NCI-H2196 treated with DMSO at 0.1 percent for 48 hours (cell line): ENCODE data around the gene RUNX1.

ENCODE experiments used
- DNase-seq: peaks from one replicate; lab custom pipeline; 2025; ENCODE audit not compliant: unreplicated experiment; lab: John Stamatoyannopoulos, UW

RUNX1 gene

DNA sequence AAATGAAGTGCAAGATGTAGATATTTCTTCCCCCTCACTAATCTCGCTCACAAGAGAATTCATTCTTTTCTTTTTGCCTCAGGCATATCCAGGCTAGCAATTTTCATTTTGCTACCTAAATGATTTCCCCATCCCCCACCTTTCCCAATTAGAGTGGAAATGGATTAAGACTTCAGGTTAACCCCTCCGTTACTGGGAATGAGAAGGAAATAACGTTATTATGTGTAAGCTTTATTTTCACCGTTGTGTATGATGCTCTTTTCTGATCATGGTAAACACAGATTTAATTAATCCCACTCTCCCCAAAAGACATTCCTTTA, 143.9 kb downstream of the RUNX1 start:
- no peak for DNase-seq

DNA sequence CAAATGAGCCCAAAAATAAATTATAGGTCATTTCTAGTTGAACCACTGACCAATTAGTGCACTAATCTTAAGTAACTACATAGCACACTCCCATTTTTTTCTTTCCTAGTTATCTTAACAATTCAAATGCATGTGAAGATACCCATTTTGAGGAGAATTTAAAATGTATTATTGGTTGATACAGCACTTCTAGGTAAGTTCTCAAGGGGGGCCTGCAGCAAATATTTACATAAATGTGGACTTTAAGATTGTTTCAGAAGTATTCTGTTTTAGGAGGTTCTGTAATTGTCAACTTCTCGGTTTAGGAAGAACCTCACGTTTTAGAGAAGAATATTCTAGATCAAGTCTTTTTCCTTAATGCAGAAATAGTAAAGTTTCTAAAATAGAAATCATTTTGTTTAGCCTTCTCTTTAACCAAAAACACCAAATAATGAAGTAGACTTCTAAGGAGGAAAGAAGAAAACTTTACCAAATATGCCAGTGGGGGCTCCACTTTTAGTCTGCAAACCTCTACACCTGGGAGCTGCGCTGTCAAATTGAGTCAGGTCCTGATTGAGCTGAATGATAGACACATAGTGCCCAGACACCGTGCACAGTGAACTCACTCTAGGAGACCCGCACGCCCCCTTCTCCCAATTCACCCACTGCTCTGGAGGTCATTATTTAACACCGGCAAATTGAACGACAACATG, 144.4 kb downstream of the RUNX1 start:
- DNase-seq = no peak

DNA sequence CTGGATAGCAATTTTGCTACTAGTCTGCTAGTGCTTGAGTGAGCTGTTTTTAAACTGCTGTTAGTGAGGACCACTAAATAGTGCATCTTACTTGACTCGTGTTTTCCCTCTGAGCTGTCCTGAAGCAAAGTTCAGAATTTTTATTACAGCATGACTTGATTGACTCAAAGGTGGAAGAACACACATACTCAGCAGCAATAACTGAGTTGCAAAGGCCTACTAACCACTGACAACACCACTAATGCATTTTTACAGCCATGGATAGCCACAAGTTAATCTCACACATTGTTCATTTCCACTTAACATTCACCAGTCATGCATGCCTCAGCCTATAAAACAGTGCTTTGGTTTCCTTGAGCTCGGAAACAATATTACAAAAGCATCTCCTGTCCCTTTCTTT, 148.7 kb downstream of the RUNX1 start:
- DNase-seq = no peak

DNA sequence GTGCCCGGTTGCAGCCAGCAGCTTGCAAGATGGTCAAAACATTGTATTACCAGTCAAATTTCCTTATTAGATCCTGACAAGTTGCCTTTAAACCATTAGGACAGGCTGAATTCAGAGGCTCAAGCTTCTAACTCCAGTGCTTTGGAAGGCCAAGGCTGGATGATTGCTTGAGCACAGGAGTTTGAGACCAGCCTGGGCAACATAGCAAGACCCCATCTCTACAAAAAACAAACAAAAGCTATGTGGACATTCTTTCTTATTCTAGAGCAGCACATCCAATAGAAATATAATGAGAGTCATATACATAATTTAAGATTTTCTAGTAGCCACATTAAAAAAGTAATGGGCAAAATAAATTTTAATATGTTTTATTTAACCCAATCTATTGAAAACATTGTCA, 149.3 kb downstream of the RUNX1 start:
- no peak for DNase-seq

DNA sequence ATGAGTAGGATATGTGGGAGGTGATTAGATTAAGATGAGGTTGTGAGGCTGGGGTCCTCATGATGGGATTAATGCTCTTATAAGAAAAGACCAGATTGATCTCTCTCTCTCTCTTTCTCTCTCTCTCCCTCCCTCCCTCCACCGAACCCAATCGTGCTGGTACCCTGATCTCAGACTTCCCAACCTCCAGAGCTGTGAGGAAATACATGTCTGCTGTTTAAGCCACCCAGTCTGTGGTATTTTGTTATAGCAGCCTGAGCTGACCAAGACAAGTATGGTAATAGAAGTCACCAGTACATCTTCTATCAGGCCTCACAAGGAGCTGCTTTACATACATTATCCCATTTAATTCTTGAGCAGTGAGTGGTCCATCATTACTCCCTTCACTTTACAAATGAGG, 149.8 kb downstream of the RUNX1 start:
- DNase-seq = no peak

DNA sequence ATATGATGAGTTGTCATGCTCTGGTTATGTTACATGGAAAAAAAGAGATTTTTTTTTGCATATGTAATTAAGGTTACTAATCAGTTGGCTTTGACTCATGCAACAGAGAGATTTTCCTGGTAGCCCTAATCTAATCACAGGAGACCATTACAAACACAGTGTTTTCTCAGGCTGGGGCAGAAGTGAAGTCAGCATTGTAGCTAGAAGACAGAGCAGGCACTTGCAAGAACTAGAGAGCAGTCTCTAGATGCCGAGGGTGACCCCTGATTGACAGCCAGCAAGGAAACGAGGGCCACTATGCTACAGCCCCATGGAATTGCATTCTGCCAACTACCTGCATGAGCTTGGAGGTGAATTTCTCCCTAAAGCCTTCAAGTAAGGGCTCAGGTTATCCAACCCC, 151.3 kb downstream of the RUNX1 start:
- no peak for DNase-seq

DNA sequence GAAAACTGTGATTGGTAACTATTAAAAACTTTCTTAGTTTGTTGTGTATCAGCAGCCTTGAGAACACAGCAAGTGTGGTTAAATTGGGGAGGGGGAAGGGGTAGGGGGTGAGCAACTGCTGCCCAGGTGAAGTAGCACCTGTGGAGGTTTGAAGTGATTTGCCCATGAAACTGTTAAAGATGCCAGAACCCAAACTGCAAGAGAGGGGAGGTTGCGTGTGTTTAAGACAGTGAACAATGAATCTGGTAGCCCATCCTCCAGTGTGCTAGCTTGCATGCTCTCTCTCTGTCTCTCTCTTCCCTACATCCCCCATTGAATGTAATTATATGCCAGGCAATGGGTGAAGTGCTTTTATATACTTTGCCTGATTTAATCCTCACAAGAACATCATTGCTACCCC, 154.7 kb downstream of the RUNX1 start:
- DNase-seq = no peak

DNA sequence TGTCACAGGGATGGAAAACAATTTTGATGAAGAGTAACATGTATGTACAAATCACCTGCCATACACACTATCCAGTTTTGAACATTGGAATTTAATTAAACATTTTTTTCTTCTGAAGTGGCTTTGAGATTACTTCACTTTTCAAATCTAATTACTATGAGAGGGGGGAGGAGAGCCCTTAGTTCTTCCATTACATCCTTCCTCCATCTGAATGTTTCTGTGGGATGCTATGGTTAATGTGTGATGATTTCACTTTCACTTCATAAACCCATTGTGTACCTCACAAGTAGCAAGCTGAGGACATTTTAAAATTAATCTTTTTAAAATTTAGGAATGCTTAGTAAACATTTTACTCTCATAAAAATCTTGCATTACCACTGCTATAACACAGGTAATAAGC, 156.9 kb downstream of the RUNX1 start:
- DNase-seq = no peak

DNA sequence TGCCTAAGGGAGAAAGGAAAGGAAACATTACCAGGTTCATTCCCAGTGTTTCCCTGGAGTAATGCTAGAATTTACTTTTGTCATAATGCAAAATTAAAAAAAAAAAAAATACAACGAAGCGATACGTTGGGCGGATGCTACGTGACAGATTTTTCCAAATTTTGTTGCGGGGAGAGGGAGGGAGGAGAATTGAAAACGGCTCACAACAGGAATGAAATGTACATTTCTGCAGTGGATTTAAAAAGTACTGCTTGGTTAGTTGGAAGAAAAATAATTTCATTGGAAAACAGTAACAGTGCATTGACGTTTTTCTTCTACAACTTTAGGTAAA, 157.5 kb downstream of the RUNX1 start:
- DNase-seq = no peak

DNA sequence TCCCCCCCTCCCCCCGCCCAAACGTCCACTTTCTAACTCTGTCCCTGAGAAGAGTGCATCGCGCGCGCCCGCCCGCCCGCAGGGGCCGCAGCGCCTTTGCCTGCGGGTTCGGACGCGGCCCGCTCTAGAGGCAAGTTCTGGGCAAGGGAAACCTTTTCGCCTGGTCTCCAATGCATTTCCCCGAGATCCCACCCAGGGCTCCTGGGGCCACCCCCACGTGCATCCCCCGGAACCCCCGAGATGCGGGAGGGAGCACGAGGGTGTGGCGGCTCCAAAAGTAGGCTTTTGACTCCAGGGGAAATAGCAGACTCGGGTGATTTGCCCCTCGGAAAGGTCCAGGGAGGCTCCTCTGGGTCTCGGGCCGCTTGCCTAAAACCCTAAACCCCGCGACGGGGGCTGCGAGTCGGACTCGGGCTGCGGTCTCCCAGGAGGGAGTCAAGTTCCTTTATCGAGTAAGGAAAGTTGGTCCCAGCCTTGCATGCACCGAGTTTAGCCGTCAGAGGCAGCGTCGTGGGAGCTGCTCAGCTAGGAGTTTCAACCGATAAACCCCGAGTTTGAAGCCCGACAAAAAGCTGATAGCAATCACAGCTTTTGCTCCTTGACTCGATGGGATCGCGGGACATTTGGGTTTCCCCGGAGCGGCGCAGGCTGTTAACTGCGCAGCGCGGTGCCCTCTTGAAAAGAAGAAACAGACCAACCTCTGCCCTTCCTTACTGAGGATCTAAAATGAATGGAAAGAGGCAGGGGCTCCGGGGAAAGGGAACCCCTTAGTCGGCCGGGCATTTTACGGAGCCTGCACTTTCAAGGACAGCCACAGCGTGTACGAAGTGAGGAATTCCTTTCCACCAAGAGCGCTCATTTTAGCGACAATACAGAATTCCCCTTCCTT, 158.1 kb downstream of the RUNX1 start:
- DNase-seq = no peak

DNA sequence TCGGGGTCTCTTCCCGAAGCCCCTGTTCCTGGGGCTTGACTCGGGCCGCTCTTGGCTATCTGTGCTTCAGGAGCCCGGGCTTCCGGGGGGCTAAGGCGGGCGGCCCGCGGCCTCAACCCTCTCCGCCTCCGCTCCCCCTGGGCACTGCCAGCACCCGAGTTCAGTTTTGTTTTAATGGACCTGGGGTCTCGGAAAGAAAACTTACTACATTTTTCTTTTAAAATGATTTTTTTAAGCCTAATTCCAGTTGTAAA, 158.7 kb downstream of the RUNX1 start:
- DNase-seq = no peak

DNA sequence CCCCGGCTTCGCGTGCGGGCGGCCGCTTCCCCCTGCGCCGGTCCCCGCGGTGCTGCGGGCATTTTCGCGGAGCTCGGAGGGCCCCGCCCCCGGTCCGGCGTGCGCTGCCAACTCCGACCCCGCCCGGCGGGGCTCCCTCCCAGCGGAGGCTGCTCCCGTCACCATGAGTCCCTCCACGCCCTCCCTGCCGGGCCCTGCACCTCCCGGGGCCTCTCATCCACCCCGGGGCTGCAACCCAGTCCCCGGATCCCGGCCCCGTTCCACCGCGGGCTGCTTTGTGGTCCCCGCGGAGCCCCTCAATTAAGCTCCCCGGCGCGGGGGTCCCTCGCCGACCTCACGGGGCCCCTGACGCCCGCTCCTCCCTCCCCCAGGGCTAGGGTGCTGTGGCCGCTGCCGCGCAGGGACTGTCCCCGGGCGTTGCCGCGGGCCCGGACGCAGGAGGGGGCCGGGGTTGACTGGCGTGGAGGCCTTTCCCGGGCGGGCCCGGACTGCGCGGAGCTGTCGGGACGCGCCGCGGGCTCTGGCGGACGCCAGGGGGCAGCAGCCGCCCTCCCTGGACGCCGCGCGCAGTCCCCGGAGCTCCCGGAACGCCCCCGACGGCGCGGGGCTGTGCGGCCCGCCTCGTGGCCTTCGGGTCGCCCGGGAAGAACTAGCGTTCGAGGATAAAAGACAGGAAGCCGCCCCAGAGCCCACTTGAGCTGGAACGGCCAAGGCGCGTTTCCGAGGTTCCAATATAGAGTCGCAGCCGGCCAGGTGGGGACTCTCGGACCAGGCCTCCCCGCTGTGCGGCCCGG, 159.2 kb downstream of the RUNX1 start:
- DNase-seq = peak; percentile 72

DNA sequence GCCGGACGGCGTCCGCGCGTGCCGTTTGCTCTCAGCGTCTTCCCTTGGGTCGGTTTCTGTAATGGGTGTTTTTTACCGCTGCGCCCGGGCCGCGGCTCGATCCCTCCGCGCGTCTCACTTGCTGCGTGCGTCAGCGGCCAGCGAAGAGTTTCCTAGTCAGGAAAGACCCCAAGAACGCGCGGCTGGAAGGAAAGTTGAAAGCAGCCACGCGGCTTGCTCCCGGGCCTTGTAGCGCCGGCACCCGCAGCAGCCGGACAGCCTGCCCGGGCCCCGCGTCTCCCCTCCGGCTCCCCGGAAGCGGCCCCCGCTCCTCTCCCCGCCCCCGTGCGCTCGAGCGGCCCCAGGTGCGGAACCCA, 159.8 kb downstream of the RUNX1 start:
- DNase-seq = peak; percentile 46

DNA sequence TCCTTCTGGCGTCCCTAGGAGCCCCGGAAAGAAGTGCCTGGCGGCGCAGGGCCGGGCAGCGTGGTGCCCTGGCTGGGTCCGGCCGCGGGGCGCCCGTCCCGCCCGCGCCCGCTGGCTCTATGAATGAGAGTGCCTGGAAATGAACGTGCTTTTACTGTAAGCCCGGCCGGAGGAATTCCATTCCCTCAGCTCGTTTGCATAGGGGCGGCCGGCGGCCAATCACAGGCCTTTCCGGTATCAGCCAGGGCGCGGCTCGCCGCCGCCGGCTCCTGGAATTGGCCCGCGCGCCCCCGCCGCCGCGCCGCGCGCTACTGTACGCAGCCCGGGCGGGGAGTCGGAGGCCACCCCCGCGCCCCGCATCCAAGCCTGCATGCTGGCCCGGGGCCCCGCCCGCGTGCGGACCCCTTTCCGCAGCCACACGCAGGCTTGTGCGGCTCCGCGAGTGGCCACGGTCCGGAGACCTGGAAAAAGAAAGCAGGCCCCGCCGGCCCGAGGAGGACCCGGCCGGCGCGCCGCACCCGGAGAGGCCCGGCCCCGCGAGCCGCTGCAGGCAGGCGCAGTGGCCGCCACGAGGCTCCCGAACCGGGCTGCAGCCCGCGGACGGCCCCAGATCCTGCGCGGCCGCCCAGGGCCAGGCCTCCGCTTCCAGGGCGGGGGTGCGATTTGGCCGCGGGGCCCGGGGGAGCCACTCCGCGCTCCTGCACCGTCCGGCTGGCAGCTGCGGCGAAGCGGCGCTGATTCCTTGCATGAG, 160.4 kb downstream of the RUNX1 start:
- peak; percentile 88 for DNase-seq

DNA sequence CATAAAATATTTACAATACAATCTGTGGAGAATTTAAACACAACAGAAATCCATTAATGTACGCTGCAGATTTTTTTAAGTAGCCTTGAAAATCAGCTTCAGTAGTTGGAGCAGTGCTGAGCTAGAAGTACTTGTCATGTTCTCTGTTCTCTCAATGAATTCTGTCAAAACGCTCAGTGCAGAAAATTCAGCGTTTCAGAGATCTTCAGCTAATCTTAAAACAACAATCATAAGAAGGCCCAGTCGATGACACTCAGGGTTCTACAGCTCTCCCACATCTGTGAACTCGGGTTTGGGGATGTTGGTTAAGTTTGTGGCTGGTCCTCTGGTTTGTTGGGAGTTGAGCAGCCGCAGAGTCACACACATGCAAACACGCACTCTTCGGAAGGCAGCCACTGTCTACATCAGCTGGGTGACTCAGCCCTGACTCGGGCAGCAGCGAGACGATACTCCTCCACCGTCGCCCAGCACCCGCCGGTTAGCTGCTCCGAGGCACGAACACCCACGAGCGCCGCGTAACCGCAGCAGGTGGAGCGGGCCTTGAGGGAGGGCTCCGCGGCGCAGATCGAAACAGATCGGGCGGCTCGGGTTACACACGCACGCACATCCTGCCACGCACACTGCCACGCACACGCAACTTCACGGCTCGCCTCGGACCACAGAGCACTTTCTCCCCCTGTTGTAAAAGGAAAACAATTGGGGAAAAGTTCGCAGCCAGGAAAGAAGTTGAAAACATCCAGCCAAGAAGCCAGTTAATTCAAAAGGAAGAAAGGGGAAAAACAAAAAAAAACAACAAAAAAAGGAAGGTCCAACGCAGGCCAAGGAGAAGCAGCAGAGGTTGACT, 161.2 kb downstream of the RUNX1 start:
- DNase-seq = no peak

DNA sequence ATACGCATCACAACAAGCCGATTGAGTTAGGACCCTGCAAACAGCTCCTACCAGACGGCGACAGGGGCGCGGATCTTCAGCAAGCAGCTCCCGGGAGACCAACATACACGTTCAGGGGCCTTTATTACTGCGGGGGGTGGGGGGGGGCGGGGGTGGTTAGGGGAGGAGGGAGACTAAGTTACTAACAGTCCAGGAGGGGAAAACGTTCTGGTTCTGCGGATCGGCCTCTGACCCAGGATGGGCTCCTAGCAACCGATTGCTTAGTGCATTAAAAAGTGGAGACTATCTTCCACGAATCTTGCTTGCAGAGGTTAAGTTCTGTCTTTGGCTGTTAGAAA, 162.0 kb downstream of the RUNX1 start:
- no peak for DNase-seq

DNA sequence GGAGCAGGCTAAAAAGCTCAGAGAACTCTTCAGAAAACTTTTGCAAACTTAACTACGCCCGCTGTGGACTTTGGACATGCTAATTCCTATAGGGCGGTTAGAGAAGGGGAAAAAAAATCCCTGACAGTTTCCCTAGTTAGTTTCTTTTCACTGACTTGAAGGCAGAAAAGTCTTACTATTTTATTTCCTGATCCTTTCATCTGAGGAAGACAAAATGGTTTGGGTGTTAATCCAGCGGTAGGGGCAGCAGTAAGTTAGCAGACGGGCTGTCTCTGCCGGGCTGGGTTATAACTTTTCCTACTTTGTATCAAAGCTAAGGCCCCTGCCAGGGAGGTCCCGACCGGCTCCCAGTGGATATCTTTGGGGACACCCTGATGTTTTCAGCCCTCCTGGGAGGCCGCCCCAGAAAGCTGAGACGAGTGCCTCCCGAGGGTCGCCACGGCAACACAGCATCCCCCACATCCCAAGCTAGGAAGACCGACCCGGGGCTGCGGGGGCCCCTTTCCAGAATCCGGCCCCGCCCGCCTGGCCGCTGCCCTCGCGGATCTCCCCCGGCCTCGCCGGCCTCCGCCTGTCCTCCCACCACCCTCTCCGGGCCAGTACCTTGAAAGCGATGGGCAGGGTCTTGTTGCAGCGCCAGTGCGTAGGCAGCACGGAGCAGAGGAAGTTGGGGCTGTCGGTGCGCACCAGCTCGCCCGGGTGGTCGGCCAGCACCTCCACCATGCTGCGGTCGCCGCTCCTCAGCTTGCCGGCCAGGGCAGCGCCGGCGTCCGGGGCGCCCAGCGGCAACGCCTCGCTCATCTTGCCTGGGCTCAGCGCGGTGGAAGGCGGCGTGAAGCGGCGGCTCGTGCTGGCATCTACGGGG, 162.6 kb downstream of the RUNX1 start:
- no peak for DNase-seq

DNA sequence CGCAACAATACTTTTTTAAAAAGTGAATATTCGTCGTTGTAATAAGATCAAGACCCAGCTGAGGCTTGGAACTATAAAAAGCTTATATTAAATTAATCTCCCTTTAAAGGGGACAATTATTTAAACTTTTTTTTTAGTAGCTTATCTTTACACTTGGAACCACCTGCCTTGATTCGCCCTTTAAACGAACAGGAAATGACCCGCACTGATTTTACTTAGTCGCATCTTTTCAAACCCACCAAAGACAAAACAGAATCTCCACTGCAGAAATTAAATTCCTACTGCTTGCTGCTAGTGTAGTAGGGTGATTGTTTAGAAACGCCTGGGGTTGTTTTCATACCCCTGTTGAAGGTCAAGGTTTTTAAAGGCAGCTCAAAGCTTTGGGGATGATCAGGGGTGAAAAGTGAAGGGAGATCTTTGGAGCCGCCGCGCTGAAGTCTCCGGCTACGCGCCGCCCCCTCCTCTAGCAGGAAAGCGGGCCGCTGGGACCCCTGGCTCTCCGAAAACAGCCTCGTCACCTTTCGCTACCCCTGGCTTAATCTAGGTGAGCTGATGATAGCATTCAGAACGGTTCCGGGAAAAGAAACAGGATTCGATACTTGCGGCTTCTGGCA, 163.4 kb downstream of the RUNX1 start:
- no peak for DNase-seq

DNA sequence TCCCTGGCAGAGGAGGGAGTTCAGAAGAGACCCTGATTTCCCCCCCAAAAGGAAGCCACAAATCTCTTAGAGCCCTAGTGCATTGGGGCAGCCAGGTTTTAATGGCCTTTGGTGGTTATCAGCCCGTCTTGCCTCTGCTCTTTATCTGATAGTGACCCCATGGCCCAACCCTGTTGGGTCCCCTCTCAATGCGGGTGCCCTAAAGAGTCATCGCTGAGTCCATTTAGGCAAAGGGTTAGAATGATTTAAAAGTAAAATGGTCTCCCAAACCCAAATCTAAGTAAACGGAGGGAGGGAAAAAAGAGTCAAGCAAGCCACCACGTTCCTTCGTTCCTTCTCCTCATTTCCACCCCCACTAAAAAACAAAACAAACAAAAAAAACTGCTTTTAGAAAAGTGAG, 164.0 kb downstream of the RUNX1 start:
- no peak for DNase-seq
